Hepatocyte (in vitro differentiated cells): Measurements from ENCODE around the gene ENAM.

Experiments used
- CTCF ChIP-seq: fragments of 200-600 bp; sonication (generic); IDR thresholded peaks from 2 replicates; pipeline ENCODE4 v1.5.1; 2016; ENCODE audit warnings: antibody characterized with exemption, mild to moderate bottlenecking; ENCODE audit not compliant: poor library complexity
- EZH2 ChIP-seq: fragments of 200-600 bp; sonication (generic); IDR thresholded peaks from 2 replicates; pipeline ENCODE4 v1.6.1; 2016; ENCODE audit warnings: antibody characterized with exemption, mild to moderate bottlenecking, borderline replicate concordance

- TF ChIP-seq EZH2 (no peak), CTCF (no peak)
These were observed 11.6 kb downstream of the ENAM start for GRCh38 chr4:70640192-70640591.
